ENCODE data around the gene DLGAP4. TPM values are rescaled to one million over a fixed set of nuclear protein-coding genes. Genes with fewer than 3 reads are reported as not detected.

The DLGAP4 gene
- total RNA-seq: 20.0 TPM

GRCh38 chr20:36305602-36306551 lies at the start of gene DLGAP4:
Gene DLGAP4 (plus strand): TSS chr20:36306339. CDS start chr20:36431718, 125,379 bp downstream.
- no peak for DNase-seq (ENCODE audit: low spot score)

GRCh38 chr20:36259177-36260061 lies 46.7 kb upstream of the DLGAP4 start:
- DNase-seq (ENCODE audit: low spot score) (no peak), ATAC-seq (no peak)

More at GRCh38 chr20:36305602-36306551, at the start of gene DLGAP4:
- peak; percentile 46 for ATAC-seq

GRCh38 chr20:36260316-36260715 lies 45.8 kb upstream of the DLGAP4 start:
- no peak for ATAC-seq
- no peak for DNase-seq (ENCODE audit: low spot score)

GRCh38 chr20:36261389-36262105 lies 44.6 kb upstream of the DLGAP4 start:
- no peak for DNase-seq (ENCODE audit: low spot score)
- no peak for ATAC-seq

GRCh38 chr20:36262440-36262839 lies 43.7 kb upstream of the DLGAP4 start:
- no peak for DNase-seq (ENCODE audit: low spot score)
- no peak for ATAC-seq

GRCh38 chr20:36264426-36265246 lies 41.5 kb upstream of the DLGAP4 start:
- DNase-seq (ENCODE audit: low spot score) (no peak), ATAC-seq (no peak)

- no peak for ATAC-seq
- no peak for DNase-seq (ENCODE audit: low spot score)
Observed at GRCh38 chr20:36266189-36266588, 40.0 kb upstream of the DLGAP4 start.

- no peak for ATAC-seq
- DNase-seq (ENCODE audit: low spot score): no peak
Observed at GRCh38 chr20:36267605-36268381, 38.3 kb upstream of the DLGAP4 start.

- ATAC-seq: no peak
- no peak for DNase-seq (ENCODE audit: low spot score)
Observed at GRCh38 chr20:36268440-36269342, 37.4 kb upstream of the DLGAP4 start.

GRCh38 chr20:36269507-36269906 lies 36.6 kb upstream of the DLGAP4 start:
- ATAC-seq (no peak), DNase-seq (ENCODE audit: low spot score) (no peak)

- DNase-seq (ENCODE audit: low spot score) (no peak), ATAC-seq (no peak)
Observed at GRCh38 chr20:36270744-36271638, 35.1 kb upstream of the DLGAP4 start.

GRCh38 chr20:36271639-36272546 lies 34.2 kb upstream of the DLGAP4 start:
- DNase-seq (ENCODE audit: low spot score) (no peak), ATAC-seq (no peak)

- DNase-seq (ENCODE audit: low spot score) (no peak), ATAC-seq (no peak)
Observed at GRCh38 chr20:36272547-36273220, 33.5 kb upstream of the DLGAP4 start.

- ATAC-seq (peak; percentile 33), DNase-seq (ENCODE audit: low spot score) (no peak)
Observed at GRCh38 chr20:36273414-36274180, 32.5 kb upstream of the DLGAP4 start.

All from left lobe of liver (tissue), 2 donors.